Neural progenitor cell (in vitro differentiated cells): ENCODE results near the gene LTA.

ENCODE experiments used
- CTCF ChIP-seq: fragments of 200-600 bp; sonication (generic); IDR thresholded peaks from 2 replicates; pipeline ENCODE4 v1.5.1; 2017; ENCODE audit warnings: antibody characterized with exemption, mild to moderate bottlenecking
- EZH2 ChIP-seq: fragments of 200-600 bp; sonication (generic); IDR thresholded peaks from 2 replicates; pipeline ENCODE4 v1.6.1; 2017; ENCODE audit warnings: antibody characterized with exemption, mild to moderate bottlenecking, moderate library complexity
- EZH2phosphoT487 ChIP-seq: fragments of 200-600 bp; sonication (generic); IDR thresholded peaks from 2 replicates; pipeline ENCODE4 v1.6.1; 2017; ENCODE audit warnings: antibody characterized with exemption

DNA sequence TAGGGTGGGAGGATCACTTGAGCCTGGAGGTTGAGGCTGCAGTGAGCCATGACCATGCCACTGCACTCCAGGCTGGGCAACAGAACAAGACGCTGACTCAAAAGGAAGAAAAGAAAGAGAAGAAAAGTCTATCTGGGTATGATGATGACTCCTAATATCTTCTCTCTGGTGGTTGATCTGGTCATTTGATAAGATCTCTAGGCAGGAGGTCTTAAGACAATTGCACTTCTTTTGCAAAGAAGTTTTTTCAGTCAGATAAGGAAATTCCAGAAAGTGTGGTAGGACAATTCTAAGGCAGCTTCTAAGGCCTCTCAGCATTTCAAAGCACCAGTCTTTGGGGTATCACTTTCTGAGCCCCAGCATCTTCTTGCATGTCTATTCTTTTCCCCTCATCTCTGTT, 35.2 kb downstream of the LTA start:
- TF ChIP-seq CTCF (no peak), EZH2 (no peak), EZH2phosphoT487 (no peak)
